ENCODE data around the gene TBC1D21.

TBC1D21 gene

DNA sequence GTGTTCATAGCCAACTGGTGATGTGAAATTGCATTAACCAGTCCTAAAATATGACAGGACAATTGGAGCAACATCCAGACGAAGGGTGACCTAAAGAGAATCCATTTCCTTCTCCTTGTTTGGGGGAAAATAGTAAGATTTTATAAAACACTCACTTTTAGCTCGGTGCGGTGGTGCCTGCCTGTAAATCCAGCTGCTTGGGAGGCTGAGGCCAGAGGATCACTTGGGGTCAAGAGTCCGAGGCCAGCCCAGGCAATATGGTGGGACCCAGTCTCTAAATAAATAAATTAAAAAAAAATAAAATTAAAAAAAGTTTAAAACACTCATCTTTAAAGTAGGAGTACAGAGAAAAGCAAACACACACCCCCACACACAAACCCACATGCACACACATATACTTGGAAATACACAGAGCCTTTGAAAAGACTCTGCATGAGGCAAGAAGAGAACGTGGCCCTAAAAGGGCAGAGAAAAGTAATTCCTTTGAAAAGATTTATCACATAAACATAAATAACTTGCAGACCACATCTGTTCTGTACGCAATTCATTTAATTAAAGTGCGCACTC lies 38.7 kb downstream of the TBC1D21 start:
- no peak for DNase-seq

DNA sequence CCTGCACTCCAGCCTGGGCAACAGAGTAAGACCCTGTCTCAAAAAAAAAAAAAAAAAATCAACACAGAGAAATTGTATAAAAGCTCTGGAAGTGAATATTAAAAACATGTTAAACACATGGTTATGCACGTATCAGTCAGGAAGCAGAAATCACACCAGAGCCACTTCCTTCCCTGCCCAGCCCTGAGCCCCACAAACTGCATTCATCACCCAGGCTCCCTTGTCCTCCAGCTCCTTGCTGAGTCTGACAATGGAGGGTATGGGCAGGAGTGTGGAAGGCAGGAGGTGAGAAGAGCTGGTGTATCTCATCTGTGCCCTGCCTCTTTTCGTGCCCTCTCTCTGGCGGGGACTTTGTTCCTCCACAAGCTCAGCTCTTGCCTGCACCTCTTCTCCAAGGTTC lies 40.8 kb downstream of the TBC1D21 start:
- DNase-seq: no peak

DNA sequence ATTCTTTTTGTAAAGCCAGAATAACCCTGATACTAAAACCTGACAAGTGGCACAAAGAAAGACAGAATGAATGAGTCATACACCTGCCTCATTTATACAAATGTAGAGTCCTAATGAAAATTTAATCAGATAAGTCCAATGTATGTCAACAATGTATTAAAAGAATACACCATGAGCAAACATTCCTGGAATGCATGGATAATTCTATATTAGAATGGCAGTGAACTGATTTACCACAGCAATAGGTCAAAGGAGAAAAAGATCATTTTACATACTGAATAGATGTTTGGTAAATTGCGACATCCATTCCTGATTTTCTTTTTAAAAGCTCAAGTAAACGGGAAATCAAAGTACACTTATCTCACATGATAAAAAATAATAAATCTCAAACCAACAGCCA lies 41.7 kb downstream of the TBC1D21 start:
- DNase-seq: no peak

DNA sequence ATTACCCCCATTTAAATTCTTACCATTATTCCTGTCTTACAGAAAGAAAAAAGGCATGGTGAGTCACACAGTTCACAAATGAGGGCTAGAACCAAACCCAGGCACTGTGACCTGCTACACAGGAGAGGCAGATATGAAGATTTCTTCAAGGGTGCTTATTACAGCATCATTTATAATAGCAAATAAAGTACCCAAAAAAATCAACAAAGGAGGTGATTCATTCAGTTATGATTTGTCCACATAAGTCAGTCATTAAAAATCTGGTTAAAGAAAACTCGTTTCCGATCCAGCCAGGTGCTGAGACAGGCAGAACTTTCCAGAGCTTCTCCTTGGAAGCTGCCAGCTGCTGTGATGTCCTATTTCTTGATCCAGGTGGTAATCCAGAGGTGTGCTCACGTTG lies 45.4 kb downstream of the TBC1D21 start:
- DNase-seq: no peak

DNA sequence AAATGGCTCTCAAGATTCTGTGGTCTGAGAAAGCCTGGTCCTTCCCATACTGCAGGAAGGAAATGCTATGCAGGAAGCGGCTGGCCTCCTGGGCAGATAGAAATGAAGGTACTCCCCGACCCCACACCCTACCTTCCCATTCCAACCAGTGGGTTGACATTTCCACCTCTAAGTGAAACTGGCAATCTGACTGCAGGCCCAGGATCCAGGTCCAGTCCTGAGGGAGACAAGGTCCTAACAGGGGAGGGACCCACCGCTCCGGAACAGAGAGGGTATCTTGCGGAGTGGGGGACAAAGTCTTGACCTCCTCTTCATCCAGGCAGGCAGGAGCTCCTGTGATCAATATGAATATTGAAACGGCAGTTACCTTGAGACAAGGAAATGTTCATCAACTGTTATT lies 46.3 kb downstream of the TBC1D21 start:
- no peak for DNase-seq

DNA sequence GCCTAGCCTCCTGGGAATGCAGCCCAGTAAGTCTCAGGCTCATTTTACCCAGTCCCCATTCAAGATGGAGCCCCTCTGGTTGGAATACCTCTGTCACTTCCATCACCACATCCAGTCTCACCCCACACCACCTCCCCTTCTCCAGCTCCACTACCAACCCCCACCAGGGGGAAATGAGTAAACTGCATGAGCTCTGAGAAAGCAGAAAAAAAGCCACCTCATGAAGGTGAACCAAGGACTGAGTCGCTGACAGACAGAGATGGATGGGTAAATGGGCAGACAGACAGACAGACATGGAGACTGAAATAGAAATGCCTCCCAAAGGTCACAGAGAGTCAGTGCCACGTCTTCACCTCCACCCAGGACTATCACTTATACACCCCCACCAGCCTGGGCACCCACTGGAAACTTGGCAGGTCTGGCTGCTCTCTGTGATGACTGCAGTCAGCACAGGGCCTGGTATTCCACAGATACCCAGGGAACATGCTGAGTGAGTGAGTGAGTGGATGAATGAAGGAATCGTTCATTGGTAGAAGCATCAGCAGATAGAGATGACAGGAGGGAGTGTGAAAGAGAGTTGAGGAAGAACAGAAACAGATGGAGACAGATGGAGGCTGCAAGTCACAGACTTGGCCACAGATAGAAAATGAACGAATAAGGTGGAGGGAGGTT lies 48.0 kb downstream of the TBC1D21 start:
- DNase-seq: no peak

DNA sequence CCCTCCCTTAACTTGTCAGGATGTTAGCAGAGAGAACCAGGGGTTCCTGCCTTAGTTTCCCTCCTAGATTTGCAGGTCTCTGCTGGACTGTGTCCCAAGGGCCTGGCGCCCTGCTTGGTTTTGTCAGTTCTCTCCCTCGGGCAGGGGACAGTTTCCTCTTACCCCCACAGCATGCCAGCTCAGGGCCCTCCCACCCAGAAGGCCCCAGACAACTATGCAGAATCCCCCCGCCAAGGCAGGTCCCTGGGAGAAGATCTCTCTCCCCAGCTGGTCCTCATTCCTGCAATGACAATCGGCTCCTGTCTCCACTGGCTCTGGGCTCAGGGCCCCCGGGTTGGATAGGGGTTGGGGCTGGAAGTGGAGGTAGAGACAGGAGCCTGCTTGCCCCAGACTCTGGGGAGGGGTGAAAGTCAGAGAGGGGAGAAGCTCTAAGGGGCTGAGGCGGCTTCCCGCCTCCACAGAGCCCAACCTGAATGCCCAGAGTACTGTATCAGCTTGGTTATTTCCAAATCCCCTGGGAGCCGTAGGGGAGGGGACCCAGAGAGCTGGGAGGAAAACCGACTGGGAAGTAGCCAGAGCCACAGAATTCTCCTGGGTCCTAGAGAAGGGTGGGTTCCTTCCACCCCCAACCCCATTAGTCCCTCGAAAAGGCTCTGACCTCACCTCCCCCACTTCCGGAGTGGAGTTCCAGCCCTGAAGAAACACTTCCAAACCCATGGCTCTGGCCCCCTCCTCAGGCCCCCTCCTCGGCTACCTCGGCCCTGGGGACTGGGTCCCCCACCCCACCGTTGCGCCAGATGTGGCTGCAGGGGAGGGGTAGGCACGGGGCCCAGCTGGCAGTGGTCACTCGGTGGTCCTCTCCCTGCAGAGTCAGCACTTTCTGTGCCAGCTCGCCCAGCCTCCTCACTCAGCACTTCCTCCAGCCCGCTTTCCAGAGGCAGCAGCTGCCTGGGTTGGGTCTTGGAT lies 49.1 kb downstream of the TBC1D21 start:
- no peak for DNase-seq

DNA sequence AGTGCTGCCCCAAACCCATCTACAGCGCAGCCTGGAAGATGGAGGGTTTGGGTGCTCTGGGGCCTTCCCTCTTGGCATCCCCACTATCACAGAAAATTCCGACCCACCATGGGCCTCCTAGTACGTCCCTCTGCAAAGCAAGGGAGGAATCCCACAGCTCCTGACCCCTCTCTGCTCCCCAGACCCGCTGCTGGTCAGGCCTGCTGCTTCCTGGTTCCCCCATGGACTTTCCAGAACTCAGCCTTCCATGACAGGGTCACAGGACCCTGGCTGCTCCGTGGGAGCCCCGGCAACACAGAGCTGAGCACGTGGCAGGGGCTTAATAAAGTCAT lies 49.8 kb downstream of the TBC1D21 start:
- DNase-seq: no peak

DNA sequence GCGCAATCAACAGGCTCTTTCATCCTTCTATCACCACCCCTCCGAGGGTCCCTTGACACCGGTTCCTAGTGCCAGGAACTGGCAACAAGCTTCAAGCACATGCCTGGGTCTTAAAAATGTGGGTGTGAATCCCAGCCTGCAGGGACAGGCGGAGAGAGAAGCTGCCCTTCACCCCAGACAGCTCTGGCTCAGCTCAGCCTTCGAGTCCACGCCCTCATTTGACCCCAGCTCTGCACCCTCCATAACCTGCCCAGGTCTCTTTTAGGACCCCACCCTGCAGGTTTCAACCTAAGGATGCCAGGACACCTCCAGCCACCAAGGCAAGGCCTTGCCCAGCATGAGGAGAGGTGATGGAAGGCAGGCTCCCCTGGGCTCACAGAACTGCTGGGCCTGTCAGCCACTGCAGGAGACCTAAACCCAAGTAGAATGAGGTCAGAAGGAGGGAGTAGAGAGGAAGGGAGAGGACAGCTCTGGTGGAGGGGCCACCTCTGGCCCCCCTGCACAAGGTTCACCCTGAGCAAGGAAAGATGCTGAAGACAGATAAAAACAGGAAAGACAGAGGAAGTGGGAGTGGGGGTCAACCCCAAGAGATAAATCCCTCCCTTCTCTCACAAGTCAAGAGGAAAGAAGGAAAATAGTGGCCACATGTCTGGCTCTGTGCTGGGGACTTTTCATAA lies 50.3 kb downstream of the TBC1D21 start:
- DNase-seq: no peak

DNA sequence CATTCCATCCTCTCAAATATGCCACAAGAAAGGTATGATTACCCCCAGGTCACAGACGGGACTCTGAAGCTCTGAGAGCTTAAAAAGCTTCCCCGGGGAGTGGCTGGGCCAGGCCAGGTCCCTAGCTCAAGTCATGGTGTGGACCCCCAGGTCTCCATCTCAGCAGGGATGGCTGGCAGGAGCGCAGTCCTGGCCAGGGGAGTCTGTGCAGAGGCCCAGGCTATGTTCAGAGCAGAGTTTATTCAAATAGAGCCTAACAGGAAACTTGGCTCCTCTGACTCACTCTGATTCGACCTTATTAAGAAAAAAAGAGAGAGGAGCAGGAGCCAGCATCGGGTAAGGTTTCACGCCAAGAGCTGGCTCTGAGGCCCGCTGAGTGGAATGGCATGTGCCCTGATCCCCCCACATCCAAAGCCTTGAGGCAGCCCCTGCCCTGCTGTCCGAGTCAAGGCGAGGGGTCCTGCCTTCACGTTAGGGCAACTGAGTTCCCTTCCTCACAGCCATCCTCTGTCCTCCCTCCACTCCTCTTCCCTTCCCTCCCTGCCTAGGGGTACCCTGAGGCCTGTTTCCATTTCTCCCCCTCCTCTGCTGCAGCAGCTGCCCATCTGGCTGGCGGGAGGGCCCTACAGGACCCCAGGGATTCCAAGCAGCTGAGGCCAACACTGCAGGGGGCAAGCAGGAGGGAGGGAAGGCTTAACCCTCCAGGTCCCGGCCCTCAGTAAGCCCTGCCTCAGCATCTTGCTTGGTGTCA lies 51.0 kb downstream of the TBC1D21 start:
- no peak for DNase-seq

DNA sequence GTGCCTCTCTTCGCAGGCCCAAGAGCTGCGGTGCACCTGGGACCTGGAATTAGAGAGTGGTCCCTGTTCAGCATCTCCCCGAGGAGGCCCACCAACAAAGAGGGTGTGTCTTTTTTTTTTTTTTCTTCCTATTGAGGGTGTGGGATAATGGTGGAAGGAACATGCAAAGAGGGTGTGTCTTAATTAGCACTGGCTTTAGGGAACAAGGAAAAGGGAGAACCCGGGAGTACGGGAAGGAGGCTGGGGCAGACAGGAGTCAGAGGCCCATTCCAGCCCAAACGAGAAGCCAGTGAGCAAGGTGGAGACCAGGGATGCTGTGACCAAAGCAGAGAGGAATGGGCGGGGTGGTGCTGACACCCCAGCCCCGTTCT lies 52.5 kb downstream of the TBC1D21 start:
- no peak for DNase-seq

DNA sequence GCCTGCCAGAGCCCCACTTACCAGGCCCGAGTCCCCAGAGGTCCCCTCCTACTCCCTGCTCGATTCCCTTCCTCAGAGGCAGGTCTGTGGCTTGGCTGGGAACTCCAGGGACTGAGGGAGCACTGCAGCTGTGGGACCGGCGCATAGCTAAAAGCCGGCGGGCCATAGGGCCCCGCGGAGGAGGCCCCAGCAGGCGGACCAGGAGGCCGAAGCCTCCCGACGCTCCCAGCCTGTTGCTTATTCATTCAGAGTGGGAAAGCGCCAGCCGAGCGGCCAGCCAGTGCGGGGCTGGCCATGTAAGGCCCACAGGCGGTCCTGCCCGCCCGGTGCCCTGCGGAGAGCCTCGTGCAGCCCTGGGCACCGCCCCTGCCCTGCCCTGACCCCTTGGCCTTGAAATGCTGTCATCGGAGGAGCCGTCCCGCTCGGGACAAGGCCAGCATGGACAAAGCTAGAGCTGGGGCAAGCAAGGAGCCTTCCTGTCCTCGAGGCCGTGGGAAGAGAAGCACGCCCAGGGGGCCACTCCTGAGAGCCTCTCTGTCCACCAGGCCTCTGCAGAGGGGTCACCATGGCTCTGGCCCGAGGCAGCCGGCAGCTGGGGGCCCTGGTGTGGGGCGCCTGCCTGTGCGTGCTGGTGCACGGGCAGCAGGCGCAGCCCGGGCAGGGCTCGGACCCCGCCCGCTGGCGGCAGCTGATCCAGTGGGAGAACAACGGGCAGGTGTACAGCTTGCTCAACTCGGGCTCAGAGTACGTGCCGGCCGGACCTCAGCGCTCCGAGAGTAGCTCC lies 53.0 kb downstream of the TBC1D21 start, which contains the start of gene LOXL1:
LOXL1 (plus strand) TSS at position 244 of the 784 bp plus-strand sequence; CDS start at position 566, 322 bp downstream.
- DNase-seq: no peak

DNA sequence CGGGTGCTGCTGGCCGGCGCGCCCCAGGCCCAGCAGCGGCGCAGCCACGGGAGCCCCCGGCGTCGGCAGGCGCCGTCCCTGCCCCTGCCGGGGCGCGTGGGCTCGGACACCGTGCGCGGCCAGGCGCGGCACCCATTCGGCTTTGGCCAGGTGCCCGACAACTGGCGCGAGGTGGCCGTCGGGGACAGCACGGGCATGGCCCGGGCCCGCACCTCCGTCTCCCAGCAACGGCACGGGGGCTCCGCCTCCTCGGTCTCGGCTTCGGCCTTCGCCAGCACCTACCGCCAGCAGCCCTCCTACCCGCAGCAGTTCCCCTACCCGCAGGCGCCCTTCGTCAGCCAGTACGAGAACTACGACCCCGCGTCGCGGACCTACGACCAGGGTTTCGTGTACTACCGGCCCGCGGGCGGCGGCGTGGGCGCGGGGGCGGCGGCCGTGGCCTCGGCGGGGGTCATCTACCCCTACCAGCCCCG lies 53.7 kb downstream of the TBC1D21 start:
- DNase-seq: peak; percentile 19

DNA sequence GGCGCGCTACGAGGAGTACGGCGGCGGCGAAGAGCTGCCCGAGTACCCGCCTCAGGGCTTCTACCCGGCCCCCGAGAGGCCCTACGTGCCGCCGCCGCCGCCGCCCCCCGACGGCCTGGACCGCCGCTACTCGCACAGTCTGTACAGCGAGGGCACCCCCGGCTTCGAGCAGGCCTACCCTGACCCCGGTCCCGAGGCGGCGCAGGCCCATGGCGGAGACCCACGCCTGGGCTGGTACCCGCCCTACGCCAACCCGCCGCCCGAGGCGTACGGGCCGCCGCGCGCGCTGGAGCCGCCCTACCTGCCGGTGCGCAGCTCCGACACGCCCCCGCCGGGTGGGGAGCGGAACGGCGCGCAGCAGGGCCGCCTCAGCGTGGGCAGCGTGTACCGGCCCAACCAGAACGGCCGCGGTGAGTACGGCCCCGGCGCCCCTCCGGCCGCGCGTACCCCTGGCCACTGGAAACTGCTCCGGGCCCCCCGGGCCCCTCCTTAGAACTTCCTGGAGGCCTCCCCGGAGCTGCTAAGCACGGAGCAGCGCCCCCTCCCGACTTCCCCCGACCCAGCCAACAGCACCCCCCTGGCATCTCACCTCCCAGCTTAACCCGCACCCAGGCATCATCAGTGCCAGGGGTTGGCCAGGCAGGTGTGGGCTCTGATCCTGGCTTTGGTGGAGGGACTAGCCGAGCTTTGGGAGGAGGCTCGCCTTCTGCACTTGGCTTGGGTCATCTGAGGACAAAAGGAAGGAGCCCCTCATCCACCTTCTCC lies 54.3 kb downstream of the TBC1D21 start:
- DNase-seq: peak; percentile 64

DNA sequence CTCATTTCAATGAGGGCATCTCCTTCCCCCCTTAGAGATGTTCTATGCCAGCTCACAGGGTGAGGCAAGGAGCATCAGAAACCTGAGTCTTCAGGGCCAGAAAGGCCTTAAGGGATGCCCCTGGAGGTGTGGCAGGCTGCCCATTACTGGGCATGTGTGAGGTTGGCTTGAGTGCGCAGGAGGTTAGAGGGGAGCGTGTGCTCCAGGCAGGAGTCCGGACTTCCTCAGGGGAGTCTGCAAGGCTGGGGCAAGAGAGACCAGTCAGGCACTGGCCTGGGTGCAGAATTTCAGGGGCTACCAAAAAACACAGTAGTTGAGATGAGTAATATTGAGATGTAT lies 54.8 kb downstream of the TBC1D21 start:
- no peak for DNase-seq

DNA sequence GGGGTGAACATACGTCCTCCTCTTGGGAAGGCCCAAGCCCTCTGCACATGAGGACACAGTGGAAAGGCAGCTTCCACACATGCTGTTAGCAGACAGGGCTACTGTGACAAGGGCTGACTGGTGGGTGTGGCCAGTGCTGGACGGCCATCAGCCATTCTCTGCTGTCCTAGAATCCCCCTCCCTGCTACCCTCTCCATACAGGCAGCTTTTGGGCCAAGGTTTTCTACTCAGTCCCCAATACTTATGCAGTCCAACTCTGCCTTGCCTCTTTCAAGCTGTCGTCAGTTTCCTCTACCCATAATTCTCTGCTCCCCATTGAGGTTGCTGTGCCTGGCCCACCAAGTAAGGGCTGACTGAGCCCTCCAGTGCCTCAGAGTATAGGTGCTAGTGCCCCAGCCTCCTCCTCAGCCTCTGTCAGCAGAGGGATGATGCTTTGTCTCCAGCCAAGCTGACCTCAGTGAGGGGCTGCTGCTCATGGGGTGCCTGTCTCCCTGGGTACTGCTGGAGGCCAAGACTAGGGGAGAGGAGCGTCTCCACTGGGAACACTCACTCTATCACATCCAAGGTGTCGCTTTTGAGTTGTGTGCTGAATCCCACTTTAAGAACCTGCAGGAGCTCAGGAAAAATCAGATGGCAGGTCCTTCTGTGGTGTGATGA lies 55.7 kb downstream of the TBC1D21 start:
- no peak for DNase-seq

DNA sequence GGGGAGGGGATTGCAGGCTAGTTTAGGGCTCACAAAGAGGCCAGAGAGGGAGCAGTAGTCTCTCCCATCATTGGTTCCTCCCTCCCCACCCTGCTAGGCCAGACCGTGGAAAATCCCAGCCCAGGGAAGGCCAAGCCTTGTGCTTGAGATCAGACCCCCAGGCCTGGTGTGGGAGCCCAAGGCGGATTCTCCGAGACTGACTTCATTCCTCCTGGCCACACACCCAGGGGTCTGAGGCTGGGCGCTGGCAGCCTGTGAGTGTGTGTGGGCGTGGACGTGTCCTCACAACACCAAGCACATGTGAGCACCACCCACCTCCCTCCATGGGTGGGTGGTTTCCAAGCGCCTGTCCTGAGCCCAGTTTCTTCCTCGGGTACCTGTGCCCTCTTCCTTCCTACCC lies 57.0 kb downstream of the TBC1D21 start:
- no peak for DNase-seq

DNA sequence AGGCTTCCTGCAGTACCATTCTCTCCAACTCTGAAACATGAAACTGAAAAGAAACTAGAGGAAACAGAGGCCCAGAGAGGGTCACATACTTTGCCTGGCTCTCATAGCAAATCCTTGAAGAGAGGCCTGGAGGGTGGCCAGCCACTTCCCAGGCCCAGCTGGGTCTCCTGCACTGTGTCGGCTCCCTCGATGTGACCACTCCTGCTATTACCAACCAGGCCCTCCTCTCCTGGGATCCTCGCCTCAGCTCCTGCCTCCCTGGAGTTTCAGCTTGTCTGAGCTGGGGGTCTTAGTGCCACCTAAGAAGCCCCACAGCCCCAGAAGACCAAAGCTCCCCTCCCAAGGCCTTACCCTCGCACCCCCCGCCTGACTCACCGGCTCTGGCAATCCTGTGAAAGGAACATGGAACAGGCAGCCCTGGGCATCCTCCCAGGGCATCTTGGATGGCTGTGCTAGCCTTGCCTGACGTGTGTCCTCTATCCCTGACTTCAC lies 57.5 kb downstream of the TBC1D21 start:
- DNase-seq: no peak

DNA sequence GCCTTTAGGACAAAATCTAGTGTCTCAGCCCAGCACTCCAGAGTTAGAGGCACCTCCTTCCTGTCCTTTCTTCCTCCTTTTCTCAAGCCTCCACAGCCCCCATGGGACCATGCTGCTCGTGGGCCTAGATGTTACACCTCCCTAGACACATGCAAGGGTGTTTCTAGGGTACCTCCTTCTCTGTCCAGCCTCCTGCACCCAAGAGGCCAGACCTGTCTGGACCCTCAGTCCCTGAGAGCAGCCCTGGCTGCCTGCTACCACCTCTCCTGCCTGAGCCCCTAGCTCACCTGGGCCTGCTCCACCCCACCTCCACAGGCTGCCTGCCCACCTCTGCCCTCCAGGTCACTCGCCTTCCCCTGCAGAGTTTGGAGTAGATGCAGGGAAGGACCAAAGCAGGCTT lies 58.1 kb downstream of the TBC1D21 start:
- no peak for DNase-seq

Data from CD4-positive, alpha-beta T cell treated with Interferon gamma for 1 hour (primary cell).